UCSD-AML1 (cell line): ENCODE data around the gene TREML2.

Experiments
- DNase-seq: peaks from one replicate; lab custom pipeline; 2025; ENCODE audit not compliant: unreplicated experiment; lab: John Stamatoyannopoulos, UW

TREML2 gene

GRCh38 chr6:41153992-41154625 lies 46.8 kb downstream of the TREML2 start, which contains the start of gene TREML1:
TSS of gene TREML1 (minus strand) at chr6:41154347. CDS start at chr6:41154288, 59 bp downstream.
- peak; percentile 49 for DNase-seq

- no peak for DNase-seq
Observed at GRCh38 chr6:41153451-41153850, 47.5 kb downstream of the TREML2 start.

- DNase-seq, result no peak
Observed at GRCh38 chr6:41150671-41151070, 50.3 kb downstream of the TREML2 start.

GRCh38 chr6:41147917-41148316 lies 53.0 kb downstream of the TREML2 start:
- DNase-seq, result no peak
